GM21528 (cell line): Measurements from ENCODE around the gene PLPP3.

ENCODE experiments used
- ATAC-seq: cut with Tn5 transposase; IDR thresholded peaks from one replicate; pipeline ENCODE4 v1.9.1; 2021; ENCODE audit warnings: mild to moderate bottlenecking, moderate library complexity; ENCODE audit not compliant: unreplicated experiment, low FRiP score

The PLPP3 gene

DNA sequence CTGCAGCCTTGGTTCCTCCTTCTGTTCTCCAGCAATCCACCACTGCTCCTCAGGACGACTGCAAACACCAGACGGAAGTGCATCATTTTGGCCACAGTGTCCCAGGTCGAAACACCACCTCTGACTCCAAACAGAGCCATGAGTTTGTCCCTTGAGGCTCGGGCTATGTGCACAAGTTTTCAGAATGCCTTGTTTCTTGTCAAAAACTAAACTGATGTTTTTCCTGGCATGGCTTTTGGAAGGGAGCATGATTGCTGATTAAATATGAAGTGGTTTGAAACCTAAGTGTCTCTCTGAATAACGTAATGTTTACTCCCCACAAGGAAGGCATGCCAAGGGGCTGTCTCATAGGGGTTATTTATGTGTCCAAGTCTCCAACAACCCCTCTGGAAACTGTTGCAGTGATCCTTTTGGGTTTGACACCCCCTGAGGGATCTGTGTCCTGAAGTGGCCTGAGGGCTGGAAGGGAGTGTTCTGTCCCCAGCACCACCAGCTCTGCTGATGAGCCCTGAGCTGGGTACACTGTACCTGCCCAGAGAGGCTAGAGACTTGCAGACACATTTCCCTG is 132.7 kb downstream of the PLPP3 start:
- ATAC-seq = no peak

GRCh38 chr1:56444960-56445646 is 134.3 kb downstream of the PLPP3 start:
- ATAC-seq = no peak
